Smooth muscle cell (in vitro differentiated cells): Measurements from ENCODE around the gene CTBP2. TPM values are rescaled to one million over a fixed set of nuclear protein-coding genes. Genes with fewer than 3 reads are reported as not detected.

Experiments
- DNase-seq: peaks from one replicate; lab custom pipeline; 2025; ENCODE audit not compliant: unreplicated experiment; lab: John Stamatoyannopoulos, UW
- H2AFZ ChIP-seq: fragments of 200-600 bp; sonication (generic); 2 replicates; pipeline ENCODE4 v1.6.0; 2016; ENCODE audit warnings: antibody characterized with exemption, low read depth, mild to moderate bottlenecking
- H3F3A ChIP-seq: fragments of 200-600 bp; sonication (generic); 2 replicates; pipeline ENCODE4 v1.6.0; 2017; ENCODE audit warnings: antibody characterized with exemption, low read depth
- H3K27ac ChIP-seq: fragments of 200-600 bp; sonication (generic); 2 replicates; pipeline ENCODE4 v1.5.1; 2016; ENCODE audit warnings: low read depth, mild to moderate bottlenecking
- H3K27me3 ChIP-seq: fragments of 200-600 bp; sonication (generic); 2 replicates; pipeline ENCODE4 v1.6.1; 2016; ENCODE audit warnings: low read depth, mild to moderate bottlenecking
- H3K36me3 ChIP-seq: fragments of 200-600 bp; sonication (generic); 2 replicates; pipeline ENCODE4 v1.5.1; 2016; ENCODE audit warnings: low read depth
- H3K4me1 ChIP-seq: fragments of 200-600 bp; sonication (generic); 2 replicates; pipeline ENCODE4 v1.5.1; 2016; ENCODE audit warnings: low read depth
- H3K4me2 ChIP-seq: fragments of 200-600 bp; sonication (generic); 2 replicates; pipeline ENCODE4 v1.6.0; 2016; ENCODE audit warnings: mild to moderate bottlenecking
- H3K4me3 ChIP-seq: fragments of 200-600 bp; sonication (generic); 2 replicates; pipeline ENCODE4 v1.5.1; 2016; ENCODE audit warnings: mild to moderate bottlenecking
- H3K79me2 ChIP-seq: fragments of 200-600 bp; sonication (generic); 2 replicates; pipeline ENCODE4 v1.6.0; 2016; ENCODE audit warnings: low read depth, mild to moderate bottlenecking
- H3K9ac ChIP-seq: fragments of 200-600 bp; sonication (generic); 2 replicates; pipeline ENCODE4 v1.6.0; 2016; ENCODE audit warnings: low read depth
- H3K9me3 ChIP-seq: fragments of 200-600 bp; sonication (generic); replicated peaks from 2 replicates; pipeline ENCODE4 v1.5.1; 2016; ENCODE audit warnings: low read depth
- H4K20me1 ChIP-seq: fragments of 200-600 bp; sonication (generic); 2 replicates; pipeline ENCODE4 v1.6.0; 2016; ENCODE audit warnings: low read depth
- WGBS: methylation state at CpG from one replicate; pipeline ENCODE4 v1.1.7; 2016; ENCODE audit warnings: low lambda C conversion rate; 5-methylcytosine and 5-hydroxymethylcytosine counted together
- polyA plus RNA-seq: library from polyadenylated mRNA; unstranded; fragments of >200 nt; fragmentation: Nextera tagmentation; extraction: Ambion mirVana; gene quantifications from 2 replicates; pipeline ENCODE4 v1.2.1, GENCODE V29; 2016
- total RNA-seq: library from RNA; depleted of rRNA; stranded (reverse); fragments of >200 nt; gene quantifications from 2 replicates; pipeline ENCODE4 v1.2.3, GENCODE V29; 2014
- TF ChIP-seq, protein P1 (sequence below): fragments of 200-600 bp; sonication (generic); IDR thresholded peaks from 2 replicates; pipeline ENCODE4 v1.5.1; 2017; ENCODE audit warnings: borderline replicate concordance, mild to moderate bottlenecking, antibody characterized with exemption; ENCODE audit not compliant: insufficient read depth, poor library complexity, severe bottlenecking

CTBP2 gene
- total and polyA plus RNA-seq, 2 experiments from 2014 or later: 49.9 to 69.5 TPM

- Histone ChIP-seq H2AFZ (no peak overlapping the region), H3K4me1 (no peaks in the 10 kb centered on the region), H3K9ac (no peak overlapping the region), H3K4me2 (no peak overlapping the region), H3K79me2 (peaks cover 63% of the 10 kb centered on the region), H3K27me3 (no peaks in the 10 kb centered on the region), H3K4me3 (no peak overlapping the region), H3K27ac (no peak overlapping the region), H3F3A (no peaks in the 10 kb centered on the region), H4K20me1 (peaks cover 100% of the 10 kb centered on the region), H3K36me3 (no peaks in the 10 kb centered on the region), H3K9me3 (no peaks in the 10 kb centered on the region)
- no peak for DNase-seq
- 91% methylated on average over 23 of the region's 23 CpGs for WGBS
- TF ChIP-seq, protein P1, sequence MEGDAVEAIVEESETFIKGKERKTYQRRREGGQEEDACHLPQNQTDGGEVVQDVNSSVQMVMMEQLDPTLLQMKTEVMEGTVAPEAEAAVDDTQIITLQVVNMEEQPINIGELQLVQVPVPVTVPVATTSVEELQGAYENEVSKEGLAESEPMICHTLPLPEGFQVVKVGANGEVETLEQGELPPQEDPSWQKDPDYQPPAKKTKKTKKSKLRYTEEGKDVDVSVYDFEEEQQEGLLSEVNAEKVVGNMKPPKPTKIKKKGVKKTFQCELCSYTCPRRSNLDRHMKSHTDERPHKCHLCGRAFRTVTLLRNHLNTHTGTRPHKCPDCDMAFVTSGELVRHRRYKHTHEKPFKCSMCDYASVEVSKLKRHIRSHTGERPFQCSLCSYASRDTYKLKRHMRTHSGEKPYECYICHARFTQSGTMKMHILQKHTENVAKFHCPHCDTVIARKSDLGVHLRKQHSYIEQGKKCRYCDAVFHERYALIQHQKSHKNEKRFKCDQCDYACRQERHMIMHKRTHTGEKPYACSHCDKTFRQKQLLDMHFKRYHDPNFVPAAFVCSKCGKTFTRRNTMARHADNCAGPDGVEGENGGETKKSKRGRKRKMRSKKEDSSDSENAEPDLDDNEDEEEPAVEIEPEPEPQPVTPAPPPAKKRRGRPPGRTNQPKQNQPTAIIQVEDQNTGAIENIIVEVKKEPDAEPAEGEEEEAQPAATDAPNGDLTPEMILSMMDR: no peak
These were observed 144.9 kb downstream of the CTBP2 start for GRCh38 chr10:125015356-125015944.

DNA sequence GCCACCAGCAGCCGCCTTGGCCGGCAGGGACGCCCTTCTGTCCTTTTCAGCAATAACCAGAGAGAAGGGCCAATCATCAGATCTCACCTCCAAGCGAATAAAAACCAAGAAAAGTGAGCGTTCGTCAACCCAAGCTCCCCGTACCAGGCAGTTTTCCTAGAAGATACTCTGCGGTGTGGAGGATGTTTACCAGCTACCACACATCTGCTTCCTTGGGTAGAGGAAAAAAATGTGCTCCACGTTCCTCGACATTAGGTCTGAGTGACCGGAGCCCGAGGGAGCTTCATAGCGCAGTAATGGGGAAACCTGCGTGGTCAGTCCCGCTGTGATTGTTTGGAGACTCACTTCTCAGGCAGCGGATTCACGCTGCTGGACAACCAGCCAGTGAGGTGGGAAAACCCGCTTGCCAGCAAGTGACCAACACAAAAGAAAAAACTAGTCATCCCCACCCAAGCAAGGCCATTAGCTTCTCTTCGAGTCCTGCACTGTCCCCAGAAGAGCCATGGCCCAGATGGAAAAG lies 145.5 kb downstream of the CTBP2 start:
- Histone ChIP-seq H3K9me3 (no peaks in the 10 kb centered on the region), H2AFZ (no peak overlapping the region), H3K27me3 (no peaks in the 10 kb centered on the region), H3K9ac (no peak overlapping the region), H3K27ac (no peak overlapping the region), H3K36me3 (no peaks in the 10 kb centered on the region), H3K4me1 (no peaks in the 10 kb centered on the region), H3K4me2 (no peak overlapping the region), H3K4me3 (no peak overlapping the region), H3F3A (no peaks in the 10 kb centered on the region), H4K20me1 (peaks cover 100% of the 10 kb centered on the region), H3K79me2 (peaks cover 63% of the 10 kb centered on the region)
- WGBS: 93% methylated on average over 19 of the region's 19 CpGs
- TF ChIP-seq, protein P1: no peak
- DNase-seq: no peak

DNA sequence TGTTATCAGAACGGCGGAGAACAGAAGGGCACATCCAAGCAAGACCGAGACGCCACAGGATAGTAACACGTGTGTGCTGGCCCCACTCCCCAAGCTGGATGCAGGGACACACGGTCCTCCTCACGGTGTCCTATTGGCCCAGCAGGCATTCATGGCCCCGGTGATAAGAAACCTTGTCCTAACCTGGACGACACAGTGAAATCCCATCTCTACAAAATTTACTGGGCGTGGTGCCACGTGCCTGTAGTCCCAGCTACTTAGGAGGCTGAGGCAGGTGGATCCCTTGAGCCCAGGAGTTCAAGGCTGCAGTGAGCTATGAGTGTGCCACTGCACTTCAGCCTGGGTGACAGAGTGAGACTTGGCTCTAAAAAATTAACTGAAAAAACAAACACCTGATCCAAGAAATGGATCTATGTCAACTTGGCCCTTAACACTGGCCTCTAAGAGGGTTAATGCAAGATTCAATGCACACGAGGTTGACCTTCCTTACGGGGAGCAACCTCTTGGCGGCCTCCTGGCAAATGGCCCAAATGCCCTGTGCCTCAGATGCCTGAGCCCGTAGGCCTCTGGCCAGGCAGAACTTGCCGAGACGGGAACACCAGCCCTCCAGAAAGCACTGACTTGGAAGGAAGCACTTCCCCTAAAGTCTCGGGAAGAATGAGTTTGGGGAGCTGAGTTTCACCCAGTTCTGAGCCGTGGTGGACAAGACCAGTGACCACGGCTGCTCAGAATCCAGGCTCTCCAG lies 146.1 kb downstream of the CTBP2 start:
- DNase-seq: no peak

More for the DNA sequence above, 146.1 kb downstream of the CTBP2 start:
- Histone ChIP-seq H3K4me1 (no peaks in the 10 kb centered on the region), H2AFZ (no peak overlapping the region), H3K79me2 (peaks cover 61% of the 10 kb centered on the region), H3K27me3 (no peaks in the 10 kb centered on the region), H3K4me3 (no peak overlapping the region), H3K9ac (no peak overlapping the region), H4K20me1 (peaks cover 100% of the 10 kb centered on the region), H3K9me3 (no peaks in the 10 kb centered on the region), H3K4me2 (no peak overlapping the region), H3F3A (no peaks in the 10 kb centered on the region), H3K36me3 (no peaks in the 10 kb centered on the region), H3K27ac (no peak overlapping the region)
- WGBS: 92% methylated on average over 20 of the region's 20 CpGs
- TF ChIP-seq, protein P1: no peak
